ENCODE measurements around the gene GALNT18.

GALNT18 gene

GRCh38 chr11:11253497-11253896 is 368.3 kb downstream of the GALNT18 start:
- DNase-seq: no peak

GRCh38 chr11:11252403-11252802 is 369.4 kb downstream of the GALNT18 start:
- no peak for DNase-seq

GRCh38 chr11:11251394-11251970 is 370.3 kb downstream of the GALNT18 start:
- DNase-seq: no peak

GRCh38 chr11:11250470-11250869 is 371.3 kb downstream of the GALNT18 start:
- DNase-seq: no peak

GRCh38 chr11:11247576-11247975 is 374.2 kb downstream of the GALNT18 start:
- no peak for DNase-seq

- peak; percentile 24 for DNase-seq
These were observed 374.7 kb downstream of the GALNT18 start for GRCh38 chr11:11247086-11247485.

GRCh38 chr11:11246166-11246565 is 375.6 kb downstream of the GALNT18 start:
- no peak for DNase-seq

- no peak for DNase-seq
These were observed 376.4 kb downstream of the GALNT18 start for GRCh38 chr11:11245453-11245852.

GRCh38 chr11:11244470-11245080 is 377.2 kb downstream of the GALNT18 start:
- DNase-seq: no peak

GRCh38 chr11:11243590-11244469 is 378.0 kb downstream of the GALNT18 start:
- peak; percentile 58 for DNase-seq

- no peak for DNase-seq
These were observed 378.6 kb downstream of the GALNT18 start for GRCh38 chr11:11243209-11243589.

GRCh38 chr11:11241284-11241683 is 380.5 kb downstream of the GALNT18 start:
- DNase-seq: no peak

- no peak for DNase-seq
These were observed 381.8 kb downstream of the GALNT18 start for GRCh38 chr11:11239959-11240358.

- no peak for DNase-seq
These were observed 384.6 kb downstream of the GALNT18 start for GRCh38 chr11:11237070-11237832.

GRCh38 chr11:11236498-11237059 is 385.2 kb downstream of the GALNT18 start:
- DNase-seq: no peak

- DNase-seq: no peak
These were observed 390.0 kb downstream of the GALNT18 start for GRCh38 chr11:11231763-11232162.

GRCh38 chr11:11230802-11231562 is 390.8 kb downstream of the GALNT18 start:
- peak; percentile 17 for DNase-seq

- DNase-seq: peak; percentile 6
These were observed 391.7 kb downstream of the GALNT18 start for GRCh38 chr11:11230087-11230486.

- DNase-seq: no peak
These were observed 392.2 kb downstream of the GALNT18 start for GRCh38 chr11:11229647-11230046.

- DNase-seq: no peak
These were observed 394.3 kb downstream of the GALNT18 start for GRCh38 chr11:11227296-11228085.
